MG63 (cell line): ENCODE measurements around the gene ZP1. TPM values are rescaled to one million over a fixed set of nuclear protein-coding genes. Genes with fewer than 3 reads are reported as not detected.
A peak's percentile ranks its signal among the peaks of the same experiment; 100 is the strongest.
"Not testable (repeated sequence)": the region's sequence is repeated elsewhere in the genome, so short reads cannot be mapped to it uniquely, and the experiment has no call there.

ENCODE experiments used
- DNase-seq: peaks from one replicate; pipeline ENCODE4 v3.0.0-alpha.2; 2020
- H3K27me3 ChIP-seq: fragments of 250-450 bp; sonication (Bioruptor Pico); 2 replicates; pipeline ENCODE4 v1.5.1; 2020; ENCODE audit warnings: mild to moderate bottlenecking, moderate library complexity
- H3K36me3 ChIP-seq: fragments of 250-450 bp; sonication (Bioruptor Pico); 2 replicates; pipeline ENCODE4 v1.5.1; 2020; ENCODE audit warnings: mild to moderate bottlenecking, moderate library complexity
- H3K4me3 ChIP-seq: fragments of 250-450 bp; sonication (Bioruptor Pico); 2 replicates; pipeline ENCODE4 v1.5.1; 2020; ENCODE audit warnings: mild to moderate bottlenecking, moderate library complexity
- H3K9me3 ChIP-seq: fragments of 250-450 bp; sonication (Bioruptor Pico); 2 replicates; pipeline ENCODE4 v1.5.1; 2020; ENCODE audit warnings: mild to moderate bottlenecking, moderate library complexity
- total RNA-seq: library from RNA; depleted of rRNA; stranded (reverse); fragments of >200 nt; shearing (Covaris generic); gene quantifications from 2 replicates; pipeline ENCODE4 v1.2.3, GENCODE V29; 2014; ENCODE audit warnings: low replicate concordance; rRNA removed

Gene ZP1, protein sequence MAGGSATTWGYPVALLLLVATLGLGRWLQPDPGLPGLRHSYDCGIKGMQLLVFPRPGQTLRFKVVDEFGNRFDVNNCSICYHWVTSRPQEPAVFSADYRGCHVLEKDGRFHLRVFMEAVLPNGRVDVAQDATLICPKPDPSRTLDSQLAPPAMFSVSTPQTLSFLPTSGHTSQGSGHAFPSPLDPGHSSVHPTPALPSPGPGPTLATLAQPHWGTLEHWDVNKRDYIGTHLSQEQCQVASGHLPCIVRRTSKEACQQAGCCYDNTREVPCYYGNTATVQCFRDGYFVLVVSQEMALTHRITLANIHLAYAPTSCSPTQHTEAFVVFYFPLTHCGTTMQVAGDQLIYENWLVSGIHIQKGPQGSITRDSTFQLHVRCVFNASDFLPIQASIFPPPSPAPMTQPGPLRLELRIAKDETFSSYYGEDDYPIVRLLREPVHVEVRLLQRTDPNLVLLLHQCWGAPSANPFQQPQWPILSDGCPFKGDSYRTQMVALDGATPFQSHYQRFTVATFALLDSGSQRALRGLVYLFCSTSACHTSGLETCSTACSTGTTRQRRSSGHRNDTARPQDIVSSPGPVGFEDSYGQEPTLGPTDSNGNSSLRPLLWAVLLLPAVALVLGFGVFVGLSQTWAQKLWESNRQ
- total RNA-seq, result not detected in 2 replicates

DNA sequence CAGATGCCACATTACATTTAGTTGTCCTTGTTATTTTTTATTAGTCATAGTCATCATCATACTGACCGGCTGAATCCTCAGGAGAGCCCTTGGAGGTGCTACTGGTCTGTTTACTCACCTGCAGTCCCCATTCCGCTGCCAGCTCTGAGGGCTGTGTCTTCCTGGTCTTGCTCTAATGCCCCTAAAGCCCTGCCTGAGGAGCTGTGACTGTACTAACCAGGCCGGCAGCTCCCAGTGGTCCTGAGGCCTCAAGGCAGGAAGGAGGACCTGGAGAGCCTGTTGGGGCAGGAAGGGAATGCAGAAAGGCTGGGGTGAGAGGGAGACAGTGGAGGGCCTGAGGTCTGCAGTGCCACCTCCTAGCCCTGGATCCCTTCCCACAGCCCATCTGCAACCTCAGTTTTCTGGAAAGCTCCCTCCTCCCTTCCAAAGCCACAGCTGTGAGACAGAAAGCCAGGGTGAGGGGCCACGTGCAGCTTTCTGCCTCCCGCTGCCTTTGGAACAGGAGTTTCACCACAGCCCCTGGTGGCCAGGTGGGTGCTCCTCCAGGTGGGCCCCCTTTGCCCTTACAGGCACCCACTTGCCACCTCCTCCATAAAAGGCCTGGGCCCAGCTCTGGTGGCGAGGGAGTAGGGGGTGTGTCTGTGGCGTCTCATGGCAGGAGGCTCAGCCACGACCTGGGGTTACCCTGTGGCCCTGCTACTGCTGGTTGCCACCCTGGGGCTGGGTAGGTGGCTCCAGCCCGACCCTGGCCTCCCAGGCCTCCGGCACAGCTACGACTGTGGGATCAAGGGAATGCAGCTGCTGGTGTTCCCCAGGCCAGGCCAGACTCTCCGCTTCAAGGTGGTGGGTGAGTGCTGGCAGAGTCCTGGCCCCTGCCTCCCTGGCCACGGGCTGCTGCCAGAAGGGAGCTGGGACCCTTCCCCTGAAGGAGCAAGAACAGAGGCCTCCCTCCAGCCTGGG lies at the start of gene ZP1:
Gene ZP1, plus strand, starts transcription at position 632 of the 960 bp plus-strand sequence. Its CDS starts 20 bp downstream, at position 652.
- Histone ChIP-seq H3K9me3 (no peaks in the 10 kb centered on the region), H3K4me3 (no peak within 1 kb of the TSS), H3K36me3 (no peaks in the 10 kb centered on the region), H3K27me3 (no peaks in the 10 kb centered on the region)
- no peak for DNase-seq

DNA sequence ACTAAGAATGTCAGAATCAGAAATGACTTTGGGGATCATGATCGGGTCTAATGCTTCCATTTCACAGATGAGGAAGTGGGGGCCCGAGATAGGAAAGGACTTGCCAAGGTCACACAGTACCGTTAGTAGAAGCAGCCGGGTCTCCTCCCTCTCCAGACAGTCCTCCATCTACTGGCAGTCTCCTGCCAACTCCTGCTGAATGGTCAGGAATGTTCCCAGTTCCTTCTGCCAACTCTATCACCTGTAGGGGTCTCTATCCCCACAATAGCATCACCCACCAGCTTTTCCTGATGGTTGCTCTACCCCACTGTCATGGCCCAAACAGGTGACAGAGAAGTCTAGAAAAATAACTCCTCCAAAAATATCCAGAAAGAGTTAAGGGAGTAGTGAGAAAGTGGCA lies 49.3 kb upstream of the ZP1 start:
- no peak overlapping the region for H3K4me3 ChIP-seq
- DNase-seq, result no peak
- H3K36me3 ChIP-seq, result no peaks in the 10 kb centered on the region
- H3K27me3 ChIP-seq, result no peaks in the 10 kb centered on the region
- H3K9me3 ChIP-seq, result peaks cover 10% of the 10 kb centered on the region

DNA sequence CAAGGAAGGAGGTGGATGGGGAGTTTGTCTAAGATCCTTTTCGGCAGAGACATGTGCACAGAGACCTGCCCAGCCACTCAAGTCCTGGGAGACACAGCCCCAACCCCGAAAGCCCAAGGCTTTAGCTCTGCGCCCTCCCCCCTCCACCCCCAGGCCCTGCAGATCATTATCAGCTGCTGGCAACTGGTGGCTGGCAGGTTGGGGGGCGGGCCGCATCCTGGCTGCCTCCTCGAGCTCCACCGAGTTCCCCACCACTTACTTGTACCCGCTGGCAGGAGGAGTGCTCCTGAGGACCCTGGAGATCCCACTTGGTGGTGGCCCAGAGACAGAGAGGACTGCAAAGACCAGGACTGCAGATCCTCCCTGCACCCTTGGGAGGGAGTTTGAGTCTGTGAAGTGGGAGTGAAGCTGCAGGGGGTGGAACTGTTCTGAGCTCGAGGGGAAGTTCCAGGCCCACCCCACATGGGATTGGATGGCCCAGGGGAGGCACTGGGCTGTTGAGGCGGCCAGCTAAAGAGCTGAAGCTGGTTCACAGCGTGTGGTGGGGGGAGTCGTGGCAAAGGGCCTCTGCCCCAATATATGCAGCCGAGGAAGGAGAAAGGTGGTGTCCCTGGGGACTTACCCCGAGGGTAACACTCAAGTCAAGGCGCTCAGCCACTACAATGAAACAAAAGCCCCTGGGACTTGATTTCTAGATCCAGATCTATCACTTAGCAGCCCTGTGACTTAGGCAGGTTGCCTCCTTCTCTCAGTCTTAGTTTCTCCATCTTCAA lies 45.3 kb upstream of the ZP1 start:
- Histone ChIP-seq H3K4me3 (no peak overlapping the region), H3K36me3 (no peaks in the 10 kb centered on the region), H3K27me3 (no peaks in the 10 kb centered on the region), H3K9me3 (peaks cover 3% of the 10 kb centered on the region; the same call in 1 of the 2 replicates)
- no peak for DNase-seq

DNA sequence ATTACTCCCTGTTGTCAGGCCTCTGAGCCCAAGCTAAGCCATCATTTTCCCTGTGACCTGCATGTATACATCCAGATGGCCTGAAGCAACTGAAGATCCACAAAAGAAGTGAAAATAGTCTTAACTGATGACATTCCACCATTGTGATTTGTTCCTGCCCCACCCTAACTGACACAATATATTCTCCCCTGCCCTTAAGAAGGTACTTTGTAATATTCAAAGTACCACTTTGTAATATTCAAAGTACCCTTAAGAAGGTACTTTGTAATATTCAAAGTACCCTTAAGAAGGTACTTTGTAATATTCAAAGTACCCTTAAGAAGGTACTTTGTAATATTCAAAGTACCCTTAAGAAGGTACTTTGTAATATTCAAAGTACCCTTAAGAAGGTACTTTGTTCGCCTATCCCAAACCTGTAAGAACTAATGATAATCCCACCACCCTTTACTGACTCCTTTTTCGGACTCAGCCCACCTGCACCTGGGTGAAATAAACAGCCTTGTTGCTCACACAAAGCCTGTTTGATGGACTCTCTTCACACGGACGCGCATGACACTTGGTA lies 43.5 kb upstream of the ZP1 start:
- not testable (repeated sequence) for DNase-seq, H3K9me3 ChIP-seq, H3K4me3 ChIP-seq, H3K36me3 ChIP-seq, H3K27me3 ChIP-seq

DNA sequence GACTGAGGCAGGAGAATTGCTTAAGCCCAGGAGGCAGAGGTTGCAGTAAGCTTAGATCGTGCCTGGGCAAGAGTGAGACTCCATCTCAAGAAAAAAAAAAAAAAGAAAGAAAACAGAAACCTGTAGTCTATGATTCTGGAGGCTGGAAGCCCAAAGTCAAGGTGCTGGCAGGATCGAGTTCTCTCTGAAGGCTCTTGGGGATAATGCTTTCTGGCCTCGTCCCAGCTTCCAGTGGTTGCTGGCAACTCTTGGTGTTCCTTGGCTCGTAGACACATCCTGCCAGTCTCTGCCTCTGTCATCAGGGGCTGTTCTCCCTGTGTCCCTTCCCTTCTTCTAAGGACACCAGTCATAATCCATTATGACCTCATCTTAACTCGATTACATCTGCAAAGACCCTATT lies 42.2 kb upstream of the ZP1 start:
- no peaks in the 10 kb centered on the region for H3K27me3 ChIP-seq
- no peak for DNase-seq
- H3K9me3 ChIP-seq, result no peaks in the 10 kb centered on the region
- H3K36me3 ChIP-seq, result no peaks in the 10 kb centered on the region
- no peak overlapping the region for H3K4me3 ChIP-seq

DNA sequence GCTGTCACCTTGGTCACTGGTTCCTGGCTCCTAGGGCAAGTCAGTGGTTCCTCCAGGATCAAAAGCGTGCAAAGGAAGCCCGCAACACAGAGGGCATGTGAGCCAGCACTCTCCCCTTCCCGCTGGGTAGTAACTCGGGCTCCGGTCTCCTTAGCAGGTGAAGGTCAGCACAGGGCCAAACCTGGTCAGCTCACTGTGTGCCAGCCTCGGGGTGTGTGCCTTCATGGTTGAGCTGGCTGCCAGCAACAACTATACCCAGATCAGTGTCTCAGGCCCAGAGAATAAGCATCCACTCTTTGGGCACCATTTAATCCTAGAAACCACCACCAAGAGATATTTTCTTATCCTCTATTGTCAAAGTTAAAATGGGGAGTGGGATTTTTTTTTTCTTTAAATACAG lies 41.6 kb upstream of the ZP1 start:
- no peaks in the 10 kb centered on the region for H3K27me3 ChIP-seq
- no peak overlapping the region for H3K4me3 ChIP-seq
- H3K36me3 ChIP-seq, result no peaks in the 10 kb centered on the region
- no peaks in the 10 kb centered on the region for H3K9me3 ChIP-seq
- no peak for DNase-seq

DNA sequence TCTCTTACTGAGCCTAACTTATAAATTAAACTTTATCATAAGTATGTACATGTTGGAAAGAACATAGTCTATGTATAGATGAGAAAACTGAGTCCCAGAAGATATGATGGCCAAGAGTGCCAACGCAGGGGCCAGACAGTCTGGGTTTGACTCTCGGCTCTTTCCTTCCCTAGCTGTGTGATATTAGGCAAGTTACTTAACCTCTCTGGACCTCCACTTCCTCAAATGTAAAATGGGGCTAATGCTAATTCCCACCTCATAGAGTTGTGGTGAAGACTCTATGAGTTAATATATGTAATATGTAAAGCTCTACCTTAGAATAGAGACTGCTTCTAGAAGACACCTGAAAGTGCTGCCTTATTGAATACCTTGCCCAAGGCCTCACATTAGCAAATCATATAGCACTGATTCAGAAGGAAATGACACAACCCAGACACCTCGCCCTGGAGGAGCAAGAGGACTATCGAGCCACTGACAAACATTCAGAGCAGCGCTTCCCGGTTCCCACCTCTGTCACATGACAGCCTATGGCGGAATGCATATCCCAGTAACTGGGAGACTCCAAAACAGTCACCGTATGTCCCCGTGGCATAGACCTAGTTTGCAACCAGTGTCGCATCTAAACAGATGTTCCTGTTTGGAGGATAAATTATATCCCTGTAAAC lies 36.7 kb upstream of the ZP1 start:
- H3K27me3 ChIP-seq, result no peaks in the 10 kb centered on the region

DNA sequence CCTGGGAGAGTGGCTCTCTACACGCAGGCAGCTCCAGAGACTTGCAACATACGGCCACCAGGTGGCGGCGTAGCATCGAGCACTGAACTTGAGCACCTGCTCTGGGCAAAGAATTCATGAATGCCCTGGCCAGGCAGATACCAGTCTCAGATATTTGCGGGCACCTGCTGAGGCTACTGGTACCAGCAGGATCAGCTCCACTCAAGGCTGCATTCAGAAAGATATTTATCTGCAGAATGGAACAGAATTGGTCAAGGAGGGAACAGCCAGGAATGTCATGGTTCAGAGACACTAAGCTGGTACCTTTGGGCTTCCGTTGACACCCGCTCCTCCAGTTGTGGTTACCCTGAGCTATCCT lies 36.2 kb upstream of the ZP1 start:
- no peaks in the 10 kb centered on the region for H3K36me3 ChIP-seq
- DNase-seq, result peak; percentile 65

More for the DNA sequence above, 36.7 kb upstream of the ZP1 start:
- Histone ChIP-seq H3K9me3 (no peaks in the 10 kb centered on the region), H3K36me3 (no peaks in the 10 kb centered on the region), H3K4me3 (no peak overlapping the region)
- DNase-seq, result no peak

DNA sequence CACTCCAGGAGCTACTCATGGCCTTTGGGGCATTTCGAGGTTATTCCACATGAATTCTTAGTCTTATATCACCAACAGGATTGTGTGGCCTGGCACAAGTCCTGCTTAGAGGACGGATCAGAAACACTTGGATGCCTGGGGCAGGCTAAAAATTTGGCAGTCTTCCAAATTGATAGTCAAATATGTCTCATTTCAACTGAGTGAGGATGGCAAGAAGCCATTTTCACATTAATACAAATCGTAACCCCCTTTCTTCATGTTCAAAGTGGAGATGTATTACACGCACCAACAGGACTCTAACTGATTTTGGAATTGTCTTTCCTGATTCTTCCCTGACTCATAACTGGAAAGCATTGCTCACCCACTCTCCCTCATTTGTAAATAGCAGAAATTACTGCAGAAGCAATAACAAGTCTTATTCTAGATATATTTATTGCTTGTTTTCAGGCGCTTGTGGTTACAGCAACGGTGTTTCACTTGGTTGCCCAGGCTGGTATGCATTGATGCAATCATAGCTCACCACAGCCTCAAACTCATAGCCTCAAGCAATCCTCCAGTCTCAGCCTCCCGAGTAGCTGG lies 35.8 kb upstream of the ZP1 start:
- H3K9me3 ChIP-seq, result no peaks in the 10 kb centered on the region
- peak; percentile 48 for DNase-seq
- H3K4me3 ChIP-seq, result no peak overlapping the region
- no peaks in the 10 kb centered on the region for H3K36me3 ChIP-seq
- no peaks in the 10 kb centered on the region for H3K27me3 ChIP-seq

More for the DNA sequence above, 36.2 kb upstream of the ZP1 start:
- H3K27me3 ChIP-seq, result no peaks in the 10 kb centered on the region
- no peaks in the 10 kb centered on the region for H3K9me3 ChIP-seq
- no peak overlapping the region for H3K4me3 ChIP-seq

DNA sequence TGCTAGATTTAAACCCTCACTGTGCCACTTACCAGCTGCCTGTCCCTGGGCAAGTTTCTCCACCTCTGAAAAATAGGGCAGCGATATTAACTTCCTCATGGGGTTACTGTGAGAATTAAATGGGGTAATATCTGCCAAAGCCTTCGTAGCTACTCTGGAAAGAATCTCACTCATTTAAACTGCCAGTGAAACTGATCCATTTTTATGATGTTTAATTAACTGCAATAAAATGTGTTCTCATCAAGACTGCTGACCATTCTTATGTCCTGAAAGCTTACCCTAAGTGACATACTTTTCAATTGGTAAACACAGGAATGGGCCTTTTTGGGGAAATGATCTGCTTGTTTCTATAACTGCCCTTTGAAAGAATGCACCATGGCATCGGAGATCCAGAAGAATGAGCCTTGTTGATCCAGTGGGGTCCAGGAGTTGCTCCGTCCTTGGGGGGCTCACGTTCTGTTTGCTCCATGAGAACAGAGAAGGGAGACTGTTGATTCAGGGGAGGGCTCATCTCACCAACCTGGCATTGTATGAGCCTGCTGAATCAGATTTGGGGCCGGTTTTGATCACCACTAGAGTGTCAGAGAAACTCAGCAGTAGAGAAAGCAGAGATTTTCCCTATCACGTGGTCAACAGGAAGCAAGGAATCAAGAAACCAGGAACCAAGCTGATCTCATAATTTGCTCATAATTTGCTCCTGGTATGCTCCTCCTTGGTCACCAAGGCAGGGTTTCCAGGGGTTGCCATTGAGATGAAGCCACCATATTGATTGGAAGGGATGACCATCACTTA lies 32.4 kb upstream of the ZP1 start:
- Histone ChIP-seq H3K9me3 (no peaks in the 10 kb centered on the region), H3K36me3 (no peaks in the 10 kb centered on the region), H3K27me3 (no peaks in the 10 kb centered on the region), H3K4me3 (no peak overlapping the region)
- DNase-seq, result no peak

DNA sequence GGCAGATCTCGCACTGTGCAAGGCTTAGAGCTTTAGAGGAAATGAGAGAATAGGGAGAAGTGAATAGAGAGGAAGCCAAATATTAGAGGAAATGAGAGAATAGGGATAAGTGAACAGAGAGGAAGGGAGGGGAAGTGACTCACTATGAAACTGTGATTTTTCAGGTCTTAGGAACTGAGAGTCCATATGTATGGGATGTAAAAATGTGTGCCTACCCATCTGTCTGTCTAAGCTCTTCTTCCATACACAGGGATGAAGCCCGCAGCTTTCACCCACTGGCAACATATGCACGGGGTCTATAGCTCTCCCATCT lies 31.9 kb upstream of the ZP1 start:
- H3K27me3 ChIP-seq, result no peaks in the 10 kb centered on the region

DNA sequence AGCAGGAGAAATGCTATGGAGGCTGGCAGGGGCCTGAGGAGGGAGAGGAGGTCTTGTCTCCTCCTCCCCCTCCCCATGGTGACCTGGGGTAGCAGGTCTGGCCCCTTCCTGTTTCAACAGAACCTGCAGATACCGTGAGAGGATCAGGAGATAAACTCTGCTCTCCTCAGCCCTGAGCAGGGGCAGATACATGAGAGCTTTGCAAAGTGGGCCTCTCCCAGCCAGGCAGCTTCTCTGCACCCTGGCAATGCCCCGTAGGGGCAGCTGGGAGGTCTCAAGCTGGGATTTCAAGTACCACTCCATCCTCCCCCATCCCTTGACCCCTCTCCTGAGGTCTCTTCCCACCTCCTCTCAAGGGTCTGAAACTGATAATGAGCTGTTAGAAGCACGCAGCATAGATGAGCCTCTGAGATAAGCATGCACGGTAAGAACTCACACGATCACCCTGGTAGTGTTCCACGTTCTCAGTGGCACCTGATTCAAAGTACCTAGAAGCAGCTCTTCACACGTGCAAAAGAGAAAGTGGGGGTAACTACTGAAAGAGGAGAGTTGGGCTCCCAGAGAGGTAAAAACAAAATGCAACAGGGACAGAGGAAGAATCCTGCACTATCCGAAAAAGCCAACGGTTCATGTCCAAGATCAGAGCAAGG lies 30.4 kb upstream of the ZP1 start:
- Histone ChIP-seq H3K9me3 (no peaks in the 10 kb centered on the region), H3K36me3 (no peaks in the 10 kb centered on the region), H3K4me3 (no peak overlapping the region), H3K27me3 (no peaks in the 10 kb centered on the region)
- no peak for DNase-seq

More for the DNA sequence above, 31.9 kb upstream of the ZP1 start:
- Histone ChIP-seq H3K9me3 (no peaks in the 10 kb centered on the region), H3K4me3 (no peak overlapping the region), H3K36me3 (no peaks in the 10 kb centered on the region)
- no peak for DNase-seq

DNA sequence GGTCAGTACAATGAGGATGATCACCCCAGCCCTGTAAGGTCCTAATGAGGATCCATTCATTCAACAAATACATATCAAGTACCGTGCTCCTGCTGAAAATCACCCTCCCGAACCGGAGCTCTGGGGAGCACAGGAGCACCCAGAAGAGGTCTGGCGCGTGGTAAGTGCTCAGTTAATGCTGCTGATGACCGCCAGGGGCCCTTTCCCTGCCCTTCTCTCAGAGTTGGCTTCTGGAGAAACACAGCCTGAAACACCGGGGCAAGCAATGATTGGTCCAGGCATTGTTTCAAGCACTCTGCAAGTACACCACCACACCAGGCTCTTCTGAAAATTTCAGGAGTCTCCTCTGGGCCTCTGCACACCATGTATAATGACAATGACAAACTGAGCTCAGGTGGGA lies 29.2 kb upstream of the ZP1 start:
- Histone ChIP-seq H3K36me3 (0 out of 2 replicates have a peak, but pooled peaks cover 2% of the 10 kb centered on the region), H3K27me3 (no peaks in the 10 kb centered on the region), H3K9me3 (no peaks in the 10 kb centered on the region), H3K4me3 (no peak overlapping the region)
- no peak for DNase-seq
